Smooth muscle cell of the coronary artery (primary cell): ENCODE data around the gene CDH2. TPM values are rescaled to one million over a fixed set of nuclear protein-coding genes. Genes with fewer than 3 reads are reported as not detected.

Experiments used
- total RNA-seq: library from RNA; depleted of rRNA; stranded (reverse); fragments of >200 nt; gene quantifications from 2 replicates; pipeline ENCODE4 v1.2.3, GENCODE V29; 2014; ENCODE audit warnings: low replicate concordance

Gene CDH2
- 16.1 and 337 TPM in 2 replicates for total RNA-seq

DNA sequence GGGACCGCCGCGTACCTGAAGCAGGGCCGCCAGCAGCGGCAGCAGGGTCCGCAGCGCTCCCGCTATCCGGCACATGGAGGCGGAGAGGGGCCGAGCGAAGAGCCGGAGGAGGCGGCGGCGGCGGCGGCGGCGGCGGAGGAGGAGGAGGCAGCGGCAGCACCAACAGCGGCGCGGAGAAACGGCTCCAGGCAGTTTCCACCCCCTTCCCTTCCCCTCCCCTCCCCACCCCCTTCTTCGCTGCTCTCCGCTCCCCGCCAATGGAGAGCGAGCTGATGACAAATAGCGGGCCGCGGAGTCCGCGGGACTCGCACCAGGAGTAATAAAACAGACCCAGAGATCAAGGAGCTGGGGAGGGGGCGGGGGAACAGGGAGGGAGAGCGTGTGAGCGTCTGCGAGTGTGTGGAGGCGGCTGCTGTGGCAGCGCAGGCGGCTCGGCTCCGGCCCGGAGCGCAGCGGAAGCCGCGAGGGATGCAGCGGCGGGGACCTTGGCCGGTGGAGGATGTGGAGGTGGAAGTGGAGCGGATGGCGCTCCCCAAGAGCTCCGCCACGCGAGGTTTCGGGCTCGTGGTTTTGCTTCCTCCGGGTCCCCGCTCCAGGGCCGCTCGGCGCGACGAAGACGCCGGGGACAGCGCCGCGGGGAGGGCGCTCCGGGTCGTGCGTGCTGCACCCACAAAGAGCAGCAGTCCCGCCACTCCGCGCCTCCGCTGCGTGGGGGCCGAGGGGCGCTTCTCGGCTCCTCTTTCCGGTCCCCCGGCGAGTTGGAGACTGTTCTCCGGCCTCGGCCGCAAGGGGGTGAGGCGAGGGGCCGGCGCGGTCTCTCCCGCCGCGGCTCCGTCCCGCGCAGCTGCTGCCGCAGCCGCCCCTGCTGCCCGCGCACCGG, at the start of gene CDH2:
CDH2 (minus strand) TSS at position 183 of the 880 bp plus-strand sequence; CDS start at position 75, 108 bp downstream.

